GM20431 (cell line): Measurements from ENCODE around the gene EVI2A.

Experiments used
- in situ Hi-C: fragments of 300-500 bp; cut with MseI, MboI; formaldehyde crosslinking; loops from one replicate; pipeline ENCODE4 v1.15.0; 2020; ENCODE audit warnings: low sequenced_read_pairs; ENCODE audit not compliant: unreplicated experiment

EVI2A gene

GRCh38 chr17:31279401-31279800 is 42.0 kb downstream of the EVI2A start:
- in situ Hi-C loops: no loop called here

- in situ Hi-C loops: no loop called here
Measured at GRCh38 chr17:31275116-31275515, 46.3 kb downstream of the EVI2A start.

GRCh38 chr17:31274252-31274651 is 47.2 kb downstream of the EVI2A start:
- in situ Hi-C loops: no loop called here

- in situ Hi-C loops: no loop called here
Measured at GRCh38 chr17:31273516-31273915, 47.9 kb downstream of the EVI2A start.

- in situ Hi-C loops: no loop called here
Measured at GRCh38 chr17:31272803-31273202, 48.6 kb downstream of the EVI2A start.

GRCh38 chr17:31272236-31272635 is 49.2 kb downstream of the EVI2A start:
- in situ Hi-C loops: no loop called here

- in situ Hi-C loops: no loop called here
Measured at GRCh38 chr17:31269578-31269983, 51.8 kb downstream of the EVI2A start.

- in situ Hi-C loops: no loop called here
Measured at GRCh38 chr17:31269036-31269577, 52.3 kb downstream of the EVI2A start.
